HepG2 (cell line): ENCODE measurements around the gene ZNF816. TPM values are rescaled to one million over a fixed set of nuclear protein-coding genes. Genes with fewer than 3 reads are reported as not detected.

Source experiments
- ATAC-seq: fragments of 200-7000 bp; cut with Tn5 transposase; 3 replicates; pipeline ENCODE4 v1.9.1; 2020; ENCODE audit warnings: mild to moderate bottlenecking, moderate library complexity
- BruUV-seq: library from RNA; stranded (reverse); fragments of 400-500 nt; replicated peaks from 2 replicates; lab custom pipeline; 2021; lab: Mats Ljungman, UMichigan
- CTCF ChIA-PET: fragments of 300-600 bp; formaldehyde crosslinking; extraction: SDS; loops from one replicate; lab custom pipeline; 2021; ENCODE audit warnings: low total read pairs, inconsistent platforms, low intra/inter-chr PET ratio; lab: Yijun Ruan, JAX
- POLR2A ChIA-PET: fragments of 350-600 bp; sonication (Branson Sonifier 250); formaldehyde crosslinking; loops from one replicate; lab custom pipeline; 2020; ENCODE audit warnings: antibody characterized with exemption, inconsistent platforms; lab: Yijun Ruan, JAX
- DNase-seq: peaks from one replicate; pipeline ENCODE4 v3.0.0-alpha.2; 2015; ENCODE audit warnings: low spot score
- FAIRE-seq: peaks from 3 replicates; lab custom pipeline; 2011; peaks lifted over from hg19 to GRCh38; lab: Jason Lieb, UNC
- H2AFZ ChIP-seq: one replicate; pipeline ENCODE4 v1.6.1; 2011; ENCODE audit warnings: low read length, inconsistent platforms
- H3K27ac ChIP-seq: fragments of 300-600 bp; 3 replicates; pipeline ENCODE4 v1.8.0; 2011; ENCODE audit warnings: mixed run types, mild to moderate bottlenecking, mixed read lengths, low read length, inconsistent platforms; ENCODE audit not compliant: insufficient read depth; ENCODE audit errors: extremely low read length
- H3K27me3 ChIP-seq, 2 experiments: fragments of 200-600 bp in 1 of 2; 2 replicates in 1 of 2; 3 replicates in 1 of 2; pipeline versions ENCODE4 v1.6.0 to v1.8.0; 2011; ENCODE audit warnings: low read length in 2 of 2, mild to moderate bottlenecking in 2 of 2, moderate library complexity in 2 of 2, inconsistent platforms in 1 of 2; ENCODE audit not compliant: insufficient read depth in 2 of 2, control insufficient read depth in 1 of 2
- H3K36me3 ChIP-seq, 2 experiments: fragments of 200-600 bp in 1 of 2; replicated peaks in 1 of 2; 2 replicates in 1 of 2; 3 replicates in 1 of 2; pipeline versions ENCODE4 v1.5.1 to v1.8.0; 2011; ENCODE audit warnings: low read length in 2 of 2, inconsistent platforms in 1 of 2; ENCODE audit not compliant: insufficient read depth in 2 of 2, control insufficient read depth in 1 of 2
- H3K4me1 ChIP-seq: 2 replicates; pipeline ENCODE4 v1.5.1; 2012; ENCODE audit warnings: low read length, inconsistent platforms; ENCODE audit not compliant: insufficient read depth
- H3K4me2 ChIP-seq: 2 replicates; pipeline ENCODE4 v1.6.0; 2011; ENCODE audit warnings: low read depth, low read length, inconsistent platforms
- H3K4me3 ChIP-seq, 3 experiments: fragments of 200-600 bp in 1 of 3; sonication (generic), shearing (Covaris generic) in 1 of 3; replicated peaks in 1 of 3; 2 replicates each; pipeline ENCODE4 v1.5.1; 2011 to 2016; ENCODE audit warnings: low read length in 3 of 3, inconsistent platforms in 2 of 3, low read depth in 2 of 3, mild to moderate bottlenecking in 2 of 3, control low read depth in 1 of 3, mixed read lengths in 1 of 3; ENCODE audit not compliant: insufficient read depth in 1 of 3
- H3K79me2 ChIP-seq: one replicate; pipeline ENCODE4 v1.6.1; 2011; ENCODE audit warnings: low read length, inconsistent platforms; ENCODE audit not compliant: insufficient read depth
- H3K9ac ChIP-seq: 2 replicates; pipeline ENCODE4 v1.6.0; 2011; ENCODE audit warnings: mild to moderate bottlenecking, low read depth, low read length, inconsistent platforms; ENCODE audit not compliant: insufficient read depth
- H3K9me3 ChIP-seq: 2 replicates; pipeline ENCODE4 v1.5.1; 2012; ENCODE audit warnings: mild to moderate bottlenecking, low read length
- H4K20me1 ChIP-seq: 2 replicates; pipeline ENCODE4 v1.6.0; 2011; ENCODE audit warnings: inconsistent platforms, mild to moderate bottlenecking, low read length, moderate library complexity; ENCODE audit not compliant: insufficient read depth
- CREM ChIP-seq, 2 experiments: sonication (generic) in 1 of 2; formaldehyde crosslinking in 1 of 2; IDR thresholded peaks; 2 replicates each; pipeline versions ENCODE4 v1.4.0 to v1.6.1; 2016 to 2020; ENCODE audit warnings: antibody characterized with exemption in 1 of 2, mild to moderate bottlenecking in 1 of 2, missing genetic modification reagents in 1 of 2
- DNMT3B ChIP-seq: conservative IDR thresholded peaks from 2 replicates; pipeline ENCODE4 v1.6.1; 2016; ENCODE audit warnings: missing biosample characterization, control low read depth
- FOXO4 ChIP-seq: sonication (generic); formaldehyde crosslinking; conservative IDR thresholded peaks from 2 replicates; pipeline ENCODE4 v1.8.1; 2023; ENCODE audit warnings: missing genetic modification reagents
- MBD4 ChIP-seq: IDR thresholded peaks from 2 replicates; pipeline ENCODE4 v1.6.1; 2012; ENCODE audit warnings: low read length, inconsistent platforms, borderline replicate concordance
- PPARG ChIP-seq: conservative IDR thresholded peaks from 2 replicates; pipeline ENCODE4 v1.6.1; 2016; ENCODE audit warnings: missing biosample characterization, missing genetic modification reagents
- PRDM10 ChIP-seq: sonication (generic); formaldehyde crosslinking; IDR thresholded peaks from 2 replicates; pipeline ENCODE4 v1.4.0; 2020; ENCODE audit warnings: low read depth, missing genetic modification reagents
- THYN1 ChIP-seq: sonication (generic); formaldehyde crosslinking; IDR thresholded peaks from 2 replicates; pipeline ENCODE4 v1.8.1; 2023; ENCODE audit warnings: low read depth, mild to moderate bottlenecking, moderate library complexity, missing genetic modification reagents, borderline replicate concordance
- U2AF2 ChIP-seq: fragments of 200-400 bp; formaldehyde crosslinking; IDR thresholded peaks from 2 replicates; pipeline ENCODE4 v1.6.1; 2017; ENCODE audit warnings: low read depth, mild to moderate bottlenecking, low read length
- WIZ ChIP-seq: sonication (generic); formaldehyde crosslinking; IDR thresholded peaks from 2 replicates; pipeline ENCODE4 v1.5.1; 2020; ENCODE audit warnings: mild to moderate bottlenecking, missing genetic modification reagents
- ZNF362 ChIP-seq: sonication (generic); formaldehyde crosslinking; IDR thresholded peaks from 2 replicates; pipeline ENCODE4 v1.4.0; 2020; ENCODE audit warnings: missing genetic modification reagents, mild to moderate bottlenecking, borderline replicate concordance
- whole genome bisulfite sequencing: methylation state at CpG from one replicate; pipeline ENCODE4 v1.1.6; 2017; ENCODE audit warnings: low lambda C conversion rate; 5-methylcytosine and 5-hydroxymethylcytosine counted together
- in situ Hi-C: cut with HindIII; loops from 2 replicates; pipeline ENCODE4 v1.10.0; 2017; ENCODE audit warnings: low pct_unique_long_range_greater_than_20kb; ENCODE audit not compliant: extremely low pct_ligation_motif_present
- intact Hi-C: fragments of 100-400 bp; cut with micrococcal nuclease; formaldehyde crosslinking; loops from one replicate; pipeline ENCODE4 v1.10.0; 2022; ENCODE audit not compliant: unreplicated experiment
- polyA plus RNA-seq, 8 experiments: library from polyadenylated mRNA; depleted of rRNA in 3 of 8; stranded (reverse) in 7 of 8; unstranded in 1 of 8; fragments of >200 nt; fragmentation: Illumina TruSeq in 4 of 8; extraction: Trizol in 4 of 8; gene quantifications; 2 replicates each; pipeline versions ENCODE4 v1.2.1 to v1.2.3, GENCODE V29; 2011 to 2016; ENCODE audit warnings: low read depth in 4 of 8, missing spikeins in 1 of 8, mixed read lengths in 1 of 8; ENCODE audit not compliant: insufficient read depth in 1 of 8
- total RNA-seq, 5 experiments: library from RNA; depleted of rRNA; stranded (reverse); fragments of >200 nt; fragmentation: Illumina TruSeq; extraction: Trizol; gene quantifications; 2 replicates each; pipeline ENCODE4 v1.2.3, GENCODE V29; 2016; ENCODE audit warnings: low read depth in 1 of 5
- TF ChIP-seq, protein P1 (sequence below): sonication (generic); formaldehyde crosslinking; IDR thresholded peaks from 2 replicates; pipeline ENCODE4 v1.4.0; 2020; ENCODE audit warnings: low read depth, mild to moderate bottlenecking, missing genetic modification reagents
- TF ChIP-seq, protein P2 (sequence below): sonication (generic); formaldehyde crosslinking; IDR thresholded peaks from 2 replicates; pipeline ENCODE4 v1.4.0; 2020; ENCODE audit warnings: missing genetic modification reagents

ZNF816 gene
- total and polyA plus RNA-seq, 2 of the 13 experiments (the other 11 are each of a cell fraction or from before 2014, with no cell fraction given), result 5.2 to 14.1 TPM

- H3K27ac ChIP-seq, result no peak overlapping the region
- intact Hi-C loops, result no loop called here
- H3K4me2 ChIP-seq, result peak overlapping the region; percentile 57
- in situ Hi-C loops, result no loop called here
- no peak overlapping the region for H3K4me3 ChIP-seq
- H3K9ac ChIP-seq, result no peak overlapping the region
- CTCF ChIA-PET, result no interaction called here
- H3K36me3 ChIP-seq, result peaks cover under 1 to 2% of the 10 kb centered on the region in 2 experiments; a peak in 2 of 5 replicates
- ATAC-seq (peak; percentile 81), FAIRE-seq (no peak), DNase-seq (peak; percentile 14)
- H4K20me1 ChIP-seq, result no peaks in the 10 kb centered on the region
- no TSS peak for BruUV-seq
- 15% methylated on average over 2 of the region's 3 CpGs for WGBS
- H3K4me1 ChIP-seq, result no peaks in the 10 kb centered on the region
- peaks cover 16% of the 10 kb centered on the region for H3K9me3 ChIP-seq
- H2AFZ ChIP-seq, result no peak overlapping the region
- H3K27me3 ChIP-seq, result no peaks in the 10 kb centered on the region
- POLR2A ChIA-PET, result no interaction called here
- no peaks in the 10 kb centered on the region for H3K79me2 ChIP-seq
- TF ChIP-seq U2AF2 (no peak), FOXO4 (CRISPR knock-in tag) (no peak), ZNF362 (peak; percentile 71; the same call in 1 of the 2 replicates), CREM (IDR thresholded peaks at IDR 0.05) (no peak), CREM (CRISPR knock-in tag; IDR thresholded peaks at IDR 0.05) (no peak), WIZ (CRISPR knock-in tag) (no peak), DNMT3B (no peak), PPARG (CRISPR knock-in tag) (no peak), THYN1 (no peak), MBD4 (no peak), PRDM10 (peak; percentile 68; the same call in 1 of the 2 replicates)
- TF ChIP-seq, protein P1, sequence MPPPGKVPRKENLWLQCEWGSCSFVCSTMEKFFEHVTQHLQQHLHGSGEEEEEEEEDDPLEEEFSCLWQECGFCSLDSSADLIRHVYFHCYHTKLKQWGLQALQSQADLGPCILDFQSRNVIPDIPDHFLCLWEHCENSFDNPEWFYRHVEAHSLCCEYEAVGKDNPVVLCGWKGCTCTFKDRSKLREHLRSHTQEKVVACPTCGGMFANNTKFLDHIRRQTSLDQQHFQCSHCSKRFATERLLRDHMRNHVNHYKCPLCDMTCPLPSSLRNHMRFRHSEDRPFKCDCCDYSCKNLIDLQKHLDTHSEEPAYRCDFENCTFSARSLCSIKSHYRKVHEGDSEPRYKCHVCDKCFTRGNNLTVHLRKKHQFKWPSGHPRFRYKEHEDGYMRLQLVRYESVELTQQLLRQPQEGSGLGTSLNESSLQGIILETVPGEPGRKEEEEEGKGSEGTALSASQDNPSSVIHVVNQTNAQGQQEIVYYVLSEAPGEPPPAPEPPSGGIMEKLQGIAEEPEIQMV (CRISPR knock-in tag), result no peak
- TF ChIP-seq, protein P2, sequence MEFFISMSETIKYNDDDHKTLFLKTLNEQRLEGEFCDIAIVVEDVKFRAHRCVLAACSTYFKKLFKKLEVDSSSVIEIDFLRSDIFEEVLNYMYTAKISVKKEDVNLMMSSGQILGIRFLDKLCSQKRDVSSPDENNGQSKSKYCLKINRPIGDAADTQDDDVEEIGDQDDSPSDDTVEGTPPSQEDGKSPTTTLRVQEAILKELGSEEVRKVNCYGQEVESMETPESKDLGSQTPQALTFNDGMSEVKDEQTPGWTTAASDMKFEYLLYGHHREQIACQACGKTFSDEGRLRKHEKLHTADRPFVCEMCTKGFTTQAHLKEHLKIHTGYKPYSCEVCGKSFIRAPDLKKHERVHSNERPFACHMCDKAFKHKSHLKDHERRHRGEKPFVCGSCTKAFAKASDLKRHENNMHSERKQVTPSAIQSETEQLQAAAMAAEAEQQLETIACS (CRISPR knock-in tag), result no peak
These were observed 60.8 kb downstream of the ZNF816 start for GRCh38 chr19:52901842-52902241.
